HEK293 (cell line): ENCODE results near the gene ZFHX3.

Source experiments
- FEZF1 ChIP-seq: fragments of 450-650 bp; formaldehyde crosslinking; IDR thresholded peaks from 2 replicates; pipeline ENCODE4 v1.5.1; 2016; ENCODE audit warnings: missing biosample characterization, missing genetic modification characterization
- GLIS1 ChIP-seq: fragments of 450-650 bp; formaldehyde crosslinking; IDR thresholded peaks from 2 replicates; pipeline ENCODE4 v1.5.1; 2016; ENCODE audit warnings: missing biosample characterization, missing genetic modification characterization
- INSM2 ChIP-seq: fragments of 450-650 bp; formaldehyde crosslinking; IDR thresholded peaks from 2 replicates; pipeline ENCODE4 v1.5.1; 2016; ENCODE audit warnings: missing biosample characterization, missing genetic modification characterization
- PATZ1 ChIP-seq: fragments of 450-650 bp; formaldehyde crosslinking; IDR thresholded peaks from 2 replicates; pipeline ENCODE4 v1.5.1; 2016; ENCODE audit warnings: missing biosample characterization, missing genetic modification characterization
- PRDM1 ChIP-seq: fragments of 450-650 bp; formaldehyde crosslinking; IDR thresholded peaks from 2 replicates; pipeline ENCODE4; 2016; ENCODE audit warnings: missing biosample characterization, missing genetic modification characterization
- RBAK ChIP-seq: fragments of 450-650 bp; formaldehyde crosslinking; IDR thresholded peaks from 2 replicates; pipeline ENCODE4 v1.5.1; 2016; ENCODE audit warnings: missing biosample characterization, missing genetic modification characterization
- YY1 ChIP-seq: fragments of 450-650 bp; formaldehyde crosslinking; IDR thresholded peaks from 2 replicates; pipeline ENCODE4 v1.5.1; 2018; ENCODE audit warnings: missing biosample characterization, missing genetic modification characterization
- ZBTB17 ChIP-seq: fragments of 450-650 bp; formaldehyde crosslinking; IDR thresholded peaks from 2 replicates; pipeline ENCODE4 v1.5.1; 2016; ENCODE audit warnings: missing biosample characterization, missing genetic modification characterization
- ZBTB48 ChIP-seq: fragments of 450-650 bp; formaldehyde crosslinking; IDR thresholded peaks from 2 replicates; pipeline ENCODE4 v1.5.1; 2016; ENCODE audit warnings: missing biosample characterization, missing genetic modification characterization
- ZFP41 ChIP-seq: fragments of 450-650 bp; formaldehyde crosslinking; IDR thresholded peaks from 2 replicates; pipeline ENCODE4 v1.5.1; 2016; ENCODE audit warnings: missing biosample characterization, missing genetic modification characterization, borderline replicate concordance
- ZNF155 ChIP-seq: fragments of 450-650 bp; formaldehyde crosslinking; IDR thresholded peaks from 2 replicates; pipeline ENCODE4 v1.5.1; 2016; ENCODE audit warnings: missing biosample characterization, missing genetic modification characterization
- ZNF24 ChIP-seq: fragments of 450-650 bp; formaldehyde crosslinking; IDR thresholded peaks from 2 replicates; pipeline ENCODE4 v1.5.1; 2016; ENCODE audit warnings: missing biosample characterization, missing genetic modification characterization
- ZNF335 ChIP-seq: fragments of 450-650 bp; formaldehyde crosslinking; conservative IDR thresholded peaks from 2 replicates; pipeline ENCODE4 v1.5.1; 2016; ENCODE audit warnings: missing biosample characterization, missing genetic modification characterization
- ZNF341 ChIP-seq: fragments of 450-650 bp; formaldehyde crosslinking; IDR thresholded peaks from 2 replicates; pipeline ENCODE4; 2016; ENCODE audit warnings: low read depth, missing biosample characterization, missing genetic modification characterization
- ZNF394 ChIP-seq: fragments of 450-650 bp; formaldehyde crosslinking; IDR thresholded peaks from 2 replicates; pipeline ENCODE4 v1.5.1; 2016; ENCODE audit warnings: missing biosample characterization, missing genetic modification characterization, mild to moderate bottlenecking, moderate library complexity, borderline replicate concordance
- ZNF629 ChIP-seq: fragments of 450-650 bp; formaldehyde crosslinking; IDR thresholded peaks from 2 replicates; pipeline ENCODE4 v1.5.1; 2017; ENCODE audit warnings: missing biosample characterization, missing genetic modification characterization
- ZNF639 ChIP-seq: fragments of 450-650 bp; formaldehyde crosslinking; IDR thresholded peaks from 2 replicates; pipeline ENCODE4 v1.5.1; 2016; ENCODE audit warnings: missing biosample characterization, missing genetic modification characterization
- ZNF701 ChIP-seq: fragments of 450-650 bp; formaldehyde crosslinking; IDR thresholded peaks from 2 replicates; pipeline ENCODE4 v1.5.1; 2016; ENCODE audit warnings: missing biosample characterization, missing genetic modification characterization
- ZSCAN16 ChIP-seq: fragments of 450-650 bp; formaldehyde crosslinking; IDR thresholded peaks from 2 replicates; pipeline ENCODE4 v1.5.1; 2016; ENCODE audit warnings: missing biosample characterization, missing genetic modification characterization
- ZSCAN4 ChIP-seq: fragments of 450-650 bp; formaldehyde crosslinking; IDR thresholded peaks from 2 replicates; pipeline ENCODE4 v1.5.1; 2017; ENCODE audit warnings: missing biosample characterization, missing genetic modification characterization
- ZXDB ChIP-seq: fragments of 450-650 bp; formaldehyde crosslinking; IDR thresholded peaks from 2 replicates; pipeline ENCODE4 v1.5.1; 2016; ENCODE audit warnings: missing biosample characterization, missing genetic modification characterization
- TF ChIP-seq, protein P1 (sequence below): fragments of 450-650 bp; formaldehyde crosslinking; conservative IDR thresholded peaks from 2 replicates; pipeline ENCODE4 v1.5.1; 2016; ENCODE audit warnings: low read depth, missing biosample characterization, missing genetic modification characterization
- TF ChIP-seq, protein P2 (sequence below): fragments of 450-650 bp; IDR thresholded peaks from 2 replicates; pipeline ENCODE4 v1.5.1; 2018; ENCODE audit warnings: missing biosample characterization, mild to moderate bottlenecking, missing genetic modification characterization
- TF ChIP-seq, protein P3 (sequence below): fragments of 450-650 bp; formaldehyde crosslinking; IDR thresholded peaks from 2 replicates; pipeline ENCODE4 v1.5.1; 2016; ENCODE audit warnings: missing biosample characterization, missing genetic modification characterization

ZFHX3 gene

DNA sequence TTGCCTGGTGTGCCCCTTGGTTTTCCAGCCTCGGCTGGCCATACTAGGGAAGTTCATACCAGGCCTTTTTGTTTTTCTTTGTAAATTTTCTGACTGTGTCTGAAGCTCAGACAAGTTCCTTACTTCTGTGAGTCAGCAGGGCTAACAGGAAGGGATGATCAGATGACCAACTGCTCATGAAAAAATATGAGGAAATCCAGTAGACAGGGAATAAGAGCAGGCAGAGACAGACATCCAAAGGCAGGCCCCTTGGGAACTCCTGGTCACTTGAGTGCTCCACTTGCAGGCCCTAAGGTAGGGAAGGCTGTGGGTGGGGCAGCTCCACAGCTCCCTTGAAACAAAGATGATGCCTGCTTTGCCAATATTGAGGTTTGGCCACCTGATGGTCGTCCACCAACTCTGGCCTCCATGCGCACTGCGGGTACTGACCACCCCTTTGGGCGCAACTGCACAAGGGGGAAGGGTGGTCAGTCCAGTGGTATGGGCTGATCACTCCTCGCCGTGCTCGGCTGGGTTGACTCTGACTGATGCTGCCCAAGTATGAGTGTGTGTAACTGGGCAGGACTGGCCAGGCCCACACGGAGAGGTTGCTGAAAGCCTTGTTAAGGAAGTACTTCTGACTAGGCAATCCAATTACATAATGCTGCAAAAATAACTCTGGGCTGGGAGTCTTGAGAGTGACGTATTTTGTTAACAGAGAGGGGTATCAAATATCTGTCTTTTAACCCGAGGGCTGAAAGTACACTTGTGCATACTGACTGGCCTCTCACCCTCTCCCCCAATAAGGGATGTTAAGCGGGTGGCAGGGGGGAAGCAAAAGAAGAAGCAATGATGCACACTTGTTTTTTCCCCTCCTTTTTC, 20.8 kb upstream of the ZFHX3 start (continued):
- TF ChIP-seq, protein P1, sequence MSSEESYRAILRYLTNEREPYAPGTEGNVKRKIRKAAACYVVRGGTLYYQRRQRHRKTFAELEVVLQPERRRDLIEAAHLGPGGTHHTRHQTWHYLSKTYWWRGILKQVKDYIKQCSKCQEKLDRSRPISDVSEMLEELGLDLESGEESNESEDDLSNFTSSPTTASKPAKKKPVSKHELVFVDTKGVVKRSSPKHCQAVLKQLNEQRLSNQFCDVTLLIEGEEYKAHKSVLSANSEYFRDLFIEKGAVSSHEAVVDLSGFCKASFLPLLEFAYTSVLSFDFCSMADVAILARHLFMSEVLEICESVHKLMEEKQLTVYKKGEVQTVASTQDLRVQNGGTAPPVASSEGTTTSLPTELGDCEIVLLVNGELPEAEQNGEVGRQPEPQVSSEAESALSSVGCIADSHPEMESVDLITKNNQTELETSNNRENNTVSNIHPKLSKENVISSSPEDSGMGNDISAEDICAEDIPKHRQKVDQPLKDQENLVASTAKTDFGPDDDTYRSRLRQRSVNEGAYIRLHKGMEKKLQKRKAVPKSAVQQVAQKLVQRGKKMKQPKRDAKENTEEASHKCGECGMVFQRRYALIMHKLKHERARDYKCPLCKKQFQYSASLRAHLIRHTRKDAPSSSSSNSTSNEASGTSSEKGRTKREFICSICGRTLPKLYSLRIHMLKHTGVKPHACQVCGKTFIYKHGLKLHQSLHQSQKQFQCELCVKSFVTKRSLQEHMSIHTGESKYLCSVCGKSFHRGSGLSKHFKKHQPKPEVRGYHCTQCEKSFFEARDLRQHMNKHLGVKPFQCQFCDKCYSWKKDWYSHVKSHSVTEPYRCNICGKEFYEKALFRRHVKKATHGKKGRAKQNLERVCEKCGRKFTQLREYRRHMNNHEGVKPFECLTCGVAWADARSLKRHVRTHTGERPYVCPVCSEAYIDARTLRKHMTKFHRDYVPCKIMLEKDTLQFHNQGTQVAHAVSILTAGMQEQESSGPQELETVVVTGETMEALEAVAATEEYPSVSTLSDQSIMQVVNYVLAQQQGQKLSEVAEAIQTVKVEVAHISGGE (tag by site-specific recombination), result 0 out of 2 replicates have a peak, but pooled peaks have one; percentile 33
- TF ChIP-seq YY1 (tag by site-specific recombination) (no peak), ZSCAN4 (tag by site-specific recombination) (peak; percentile 49), ZXDB (tag by site-specific recombination) (peak; percentile 90), ZNF639 (tag by site-specific recombination) (0 out of 2 replicates have a peak, but pooled peaks have one; percentile 74), GLIS1 (tag by site-specific recombination) (peak; percentile 85), ZBTB17 (tag by site-specific recombination) (peak; percentile 82), ZBTB48 (tag by site-specific recombination) (peak; percentile 62; the same call in 1 of the 2 replicates), ZNF394 (tag by site-specific recombination) (peak; percentile 53), RBAK (tag by site-specific recombination) (no peak), ZNF24 (tag by site-specific recombination) (peak; percentile 95), ZFP41 (tag by site-specific recombination) (no peak), ZSCAN16 (tag by site-specific recombination) (0 out of 2 replicates have a peak, but pooled peaks have one; percentile 55), ZNF341 (no peak), ZNF629 (peak; percentile 98), INSM2 (tag by site-specific recombination) (peak; percentile 84; the same call in 1 of the 2 replicates), ZNF701 (no peak), FEZF1 (tag by site-specific recombination) (peak; percentile 64), PATZ1 (tag by site-specific recombination) (peak; percentile 77), ZNF335 (tag by site-specific recombination) (peak; percentile 90), PRDM1 (tag by site-specific recombination) (peak; percentile 64), ZNF155 (tag by site-specific recombination) (no peak)
- TF ChIP-seq, protein P2, sequence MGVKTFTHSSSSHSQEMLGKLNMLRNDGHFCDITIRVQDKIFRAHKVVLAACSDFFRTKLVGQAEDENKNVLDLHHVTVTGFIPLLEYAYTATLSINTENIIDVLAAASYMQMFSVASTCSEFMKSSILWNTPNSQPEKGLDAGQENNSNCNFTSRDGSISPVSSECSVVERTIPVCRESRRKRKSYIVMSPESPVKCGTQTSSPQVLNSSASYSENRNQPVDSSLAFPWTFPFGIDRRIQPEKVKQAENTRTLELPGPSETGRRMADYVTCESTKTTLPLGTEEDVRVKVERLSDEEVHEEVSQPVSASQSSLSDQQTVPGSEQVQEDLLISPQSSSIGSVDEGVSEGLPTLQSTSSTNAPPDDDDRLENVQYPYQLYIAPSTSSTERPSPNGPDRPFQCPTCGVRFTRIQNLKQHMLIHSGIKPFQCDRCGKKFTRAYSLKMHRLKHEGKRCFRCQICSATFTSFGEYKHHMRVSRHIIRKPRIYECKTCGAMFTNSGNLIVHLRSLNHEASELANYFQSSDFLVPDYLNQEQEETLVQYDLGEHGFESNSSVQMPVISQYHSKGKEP (tag by site-specific recombination), result peak; percentile 71; the same call in 1 of the 2 replicates
- TF ChIP-seq, protein P3, sequence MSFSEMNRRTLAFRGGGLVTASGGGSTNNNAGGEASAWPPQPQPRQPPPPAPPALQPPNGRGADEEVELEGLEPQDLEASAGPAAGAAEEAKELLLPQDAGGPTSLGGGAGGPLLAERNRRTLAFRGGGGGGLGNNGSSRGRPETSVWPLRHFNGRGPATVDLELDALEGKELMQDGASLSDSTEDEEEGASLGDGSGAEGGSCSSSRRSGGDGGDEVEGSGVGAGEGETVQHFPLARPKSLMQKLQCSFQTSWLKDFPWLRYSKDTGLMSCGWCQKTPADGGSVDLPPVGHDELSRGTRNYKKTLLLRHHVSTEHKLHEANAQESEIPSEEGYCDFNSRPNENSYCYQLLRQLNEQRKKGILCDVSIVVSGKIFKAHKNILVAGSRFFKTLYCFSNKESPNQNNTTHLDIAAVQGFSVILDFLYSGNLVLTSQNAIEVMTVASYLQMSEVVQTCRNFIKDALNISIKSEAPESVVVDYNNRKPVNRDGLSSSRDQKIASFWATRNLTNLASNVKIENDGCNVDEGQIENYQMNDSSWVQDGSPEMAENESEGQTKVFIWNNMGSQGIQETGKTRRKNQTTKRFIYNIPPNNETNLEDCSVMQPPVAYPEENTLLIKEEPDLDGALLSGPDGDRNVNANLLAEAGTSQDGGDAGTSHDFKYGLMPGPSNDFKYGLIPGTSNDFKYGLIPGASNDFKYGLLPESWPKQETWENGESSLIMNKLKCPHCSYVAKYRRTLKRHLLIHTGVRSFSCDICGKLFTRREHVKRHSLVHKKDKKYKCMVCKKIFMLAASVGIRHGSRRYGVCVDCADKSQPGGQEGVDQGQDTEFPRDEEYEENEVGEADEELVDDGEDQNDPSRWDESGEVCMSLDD (tag by site-specific recombination), result 0 out of 2 replicates have a peak, but pooled peaks have one; percentile 47
